ENCODE results near the gene ARL15. TPM values are rescaled to one million over a fixed set of nuclear protein-coding genes. Genes with fewer than 3 reads are reported as not detected.
"Not testable (repeated sequence)": the region's sequence is repeated elsewhere in the genome, so short reads cannot be mapped to it uniquely, and the experiment has no call there.

ARL15 gene
- total RNA-seq, 1 donor from 2014 or later: 20.3 TPM

- DNase-seq: no peak
- intact Hi-C loops (cut with DNase I): no loop called here
- peak; percentile 45 for ATAC-seq (ENCODE audit: poor library complexity)
These were observed 433.1 kb downstream of the ARL15 start for GRCh38 chr5:53877243-53877642.

GRCh38 chr5:53874409-53874808 is 436.0 kb downstream of the ARL15 start:
- no peak for ATAC-seq (ENCODE audit: poor library complexity)
- intact Hi-C loops (cut with DNase I): loop anchor here (5.0 kb wide), 1 partner anchor 392 kb away; the partner anchor contains the start of gene FST
- no peak for DNase-seq

GRCh38 chr5:53873235-53873634 is 437.1 kb downstream of the ARL15 start:
- intact Hi-C loops (cut with DNase I): loop anchor here (5.0 kb wide), 1 partner anchor 391 kb away; the partner anchor contains the start of gene FST
- no peak for ATAC-seq (ENCODE audit: poor library complexity)

GRCh38 chr5:53871775-53872174 is 438.6 kb downstream of the ARL15 start:
- intact Hi-C loops (cut with DNase I): loop anchor here (5.0 kb wide), 1 partner anchor 389 kb away; the partner anchor contains the start of gene FST

More at GRCh38 chr5:53873235-53873634, 437.1 kb downstream of the ARL15 start:
- DNase-seq: no peak

GRCh38 chr5:53871050-53871449 is 439.3 kb downstream of the ARL15 start:
- intact Hi-C loops (cut with DNase I): loop anchor here (5.0 kb wide), 1 partner anchor 389 kb away; the partner anchor contains the start of gene FST
- DNase-seq (no peak), ATAC-seq (ENCODE audit: poor library complexity) (no peak)

More at GRCh38 chr5:53871775-53872174, 438.6 kb downstream of the ARL15 start:
- ATAC-seq (ENCODE audit: poor library complexity) (no peak), DNase-seq (no peak)

- ATAC-seq (ENCODE audit: poor library complexity): no peak
- no peak for DNase-seq
- intact Hi-C loops (cut with DNase I): no loop called here
These were observed 451.5 kb downstream of the ARL15 start for GRCh38 chr5:53858700-53859456.

- ATAC-seq (ENCODE audit: poor library complexity) (no peak), DNase-seq (no peak)
- intact Hi-C loops (cut with DNase I): no loop called here
These were observed 453.9 kb downstream of the ARL15 start for GRCh38 chr5:53856506-53856905.

GRCh38 chr5:53836851-53837430 is 473.4 kb downstream of the ARL15 start:
- DNase-seq; ATAC-seq (ENCODE audit: poor library complexity); intact Hi-C loops (cut with DNase I): not testable (repeated sequence)

- intact Hi-C loops (cut with DNase I): no loop called here
- ATAC-seq (ENCODE audit: poor library complexity) (no peak), DNase-seq (no peak)
These were observed 475.9 kb downstream of the ARL15 start for GRCh38 chr5:53834500-53834899.

Small RNAs within 50 kb of the gene (microRNA-seq; reads per million reads assigned to microRNA genes)
- not detected for gene MIR4459
- gene MIR581: not detected

Other genes starting within 250 kb of the ARL15 start
- 596 TPM for gene HSPB3, start 145.1 kb upstream of the ARL15 start, total RNA-seq
- gene SNX18, start 207.2 kb upstream of the ARL15 start, total RNA-seq: 24.9 TPM

Measured in Right ventricle myocardium superior (tissue), 1 donor.